ENCODE measurements around the gene GAK. TPM values are rescaled to one million over a fixed set of nuclear protein-coding genes. Genes with fewer than 3 reads are reported as not detected.

GAK gene
- total RNA-seq, 2 experiments from 2014 or later: 97.0 to 101 TPM

- intact Hi-C loops (cut with micrococcal nuclease): no loop called here
- H3K36me3 Mint-ChIP-seq: peaks cover 19% of the 10 kb centered on the region
- H3K4me1 Mint-ChIP-seq (ENCODE audit: low read depth): no peaks in the 10 kb centered on the region
- ChIA-PET POLR2A (no interaction called here), CTCF (no interaction called here)
- no peaks in the 10 kb centered on the region for H3K9me3 Mint-ChIP-seq
- H3K27me3 Mint-ChIP-seq: no peaks in the 10 kb centered on the region
- no peak overlapping the region for H3K4me3 Mint-ChIP-seq
- no peak for DNase-seq
- H3K27ac Mint-ChIP-seq: no peak overlapping the region
Observed at GRCh38 chr4:905485-906338, 26.4 kb downstream of the GAK start.

DNA sequence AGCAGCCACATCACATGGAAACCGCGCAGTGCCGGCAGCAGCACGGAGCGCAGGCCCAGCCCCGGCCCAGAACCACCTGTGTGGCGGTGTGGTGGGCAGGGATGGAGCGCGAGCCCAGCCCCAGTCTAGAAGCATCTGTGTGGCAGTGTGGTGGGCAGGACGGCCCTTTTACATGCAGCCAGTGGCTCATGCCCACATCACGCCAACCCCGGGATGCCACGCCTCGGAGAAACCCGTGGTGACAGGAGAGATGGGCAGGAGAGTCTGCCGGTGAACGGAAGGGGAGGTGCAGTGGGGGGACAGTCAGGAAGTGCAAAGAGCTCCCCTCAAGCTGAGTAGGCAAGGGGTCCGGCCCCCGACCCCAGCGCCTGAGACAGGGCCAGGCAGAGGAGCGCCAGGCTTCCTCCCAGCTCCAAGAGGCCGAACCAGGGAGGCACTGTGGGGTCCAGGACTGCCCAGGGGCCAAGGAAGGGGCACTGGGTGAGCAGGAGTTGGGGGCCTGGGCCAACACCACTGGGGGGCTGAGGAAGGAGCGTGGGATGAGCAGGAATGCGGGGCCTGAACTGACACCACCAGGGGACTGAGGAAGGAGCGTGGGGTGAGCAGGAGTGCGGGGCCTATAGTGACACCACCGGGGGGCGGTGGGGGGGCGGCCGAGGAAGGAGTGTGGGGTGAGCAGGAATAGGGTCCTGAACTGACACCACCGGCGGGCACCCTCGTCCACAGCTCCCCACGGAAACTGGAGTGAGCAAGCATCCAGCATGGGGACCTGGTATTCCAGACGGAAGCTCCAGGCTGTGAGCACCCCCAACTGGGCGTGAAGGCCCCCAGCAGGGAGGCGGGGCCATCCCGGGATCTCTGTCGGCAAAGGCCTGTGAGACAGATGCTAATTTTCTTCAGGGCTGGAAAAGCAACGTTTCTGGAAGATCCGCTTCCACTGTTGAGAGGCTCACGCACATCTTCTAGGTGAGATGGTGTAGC lies 28.8 kb downstream of the GAK start:
- POLR2A ChIA-PET: no interaction called here

GRCh38 chr4:901192-901910 lies 30.8 kb downstream of the GAK start:
- no peak overlapping the region for H3K27ac Mint-ChIP-seq
- H3K4me3 Mint-ChIP-seq: no peak overlapping the region
- DNase-seq: no peak
- no peaks in the 10 kb centered on the region for H3K27me3 Mint-ChIP-seq
- no peaks in the 10 kb centered on the region for H3K9me3 Mint-ChIP-seq
- intact Hi-C loops (cut with micrococcal nuclease): no loop called here
- peaks cover 23% of the 10 kb centered on the region for H3K36me3 Mint-ChIP-seq
- ChIA-PET CTCF (no interaction called here), POLR2A (no interaction called here)
- no peaks in the 10 kb centered on the region for H3K4me1 Mint-ChIP-seq (ENCODE audit: low read depth)

More for the DNA sequence above, 28.8 kb downstream of the GAK start:
- Mint-ChIP-seq H3K9me3 (no peaks in the 10 kb centered on the region), H3K36me3 (peaks cover 21% of the 10 kb centered on the region), H3K27me3 (no peaks in the 10 kb centered on the region), H3K4me1 (ENCODE audit: low read depth) (no peaks in the 10 kb centered on the region), H3K27ac (no peak overlapping the region), H3K4me3 (no peak overlapping the region)
- DNase-seq: no peak
- intact Hi-C loops (cut with micrococcal nuclease): no loop called here
- CTCF ChIA-PET: interaction anchor here (0.7 to 1.2 kb wide), 2 partner anchors 15 to 23 kb away, joined by 3 read pairs; no protein-coding TSS in a partner anchor

DNA sequence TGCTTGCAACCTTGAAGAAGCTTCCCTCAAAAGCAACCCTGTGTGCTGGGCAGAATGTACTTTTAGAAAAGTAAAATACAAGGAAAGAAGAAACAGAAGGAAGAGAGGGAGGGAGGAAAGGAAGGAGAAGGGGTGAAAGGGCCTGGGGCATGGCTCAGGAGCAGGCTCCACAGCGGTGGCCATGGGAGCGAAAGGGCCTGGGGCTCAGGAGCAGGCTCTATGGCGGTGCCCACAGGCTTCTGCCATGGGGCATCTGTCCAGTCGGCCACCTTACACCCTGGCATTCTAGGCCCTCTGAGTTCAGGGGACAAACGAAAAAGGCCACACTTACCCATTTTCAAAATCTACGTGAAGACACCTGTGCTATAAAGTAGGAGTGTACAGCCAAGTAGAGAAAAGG lies 31.4 kb downstream of the GAK start:
- ChIA-PET CTCF (no interaction called here), POLR2A (no interaction called here)
- H3K9me3 Mint-ChIP-seq: no peaks in the 10 kb centered on the region
- H3K36me3 Mint-ChIP-seq: peaks cover 19% of the 10 kb centered on the region
- no peaks in the 10 kb centered on the region for H3K27me3 Mint-ChIP-seq
- H3K4me1 Mint-ChIP-seq (ENCODE audit: low read depth): no peaks in the 10 kb centered on the region
- no peak overlapping the region for H3K27ac Mint-ChIP-seq
- H3K4me3 Mint-ChIP-seq: no peak overlapping the region
- intact Hi-C loops (cut with micrococcal nuclease): no loop called here
- DNase-seq: no peak

DNA sequence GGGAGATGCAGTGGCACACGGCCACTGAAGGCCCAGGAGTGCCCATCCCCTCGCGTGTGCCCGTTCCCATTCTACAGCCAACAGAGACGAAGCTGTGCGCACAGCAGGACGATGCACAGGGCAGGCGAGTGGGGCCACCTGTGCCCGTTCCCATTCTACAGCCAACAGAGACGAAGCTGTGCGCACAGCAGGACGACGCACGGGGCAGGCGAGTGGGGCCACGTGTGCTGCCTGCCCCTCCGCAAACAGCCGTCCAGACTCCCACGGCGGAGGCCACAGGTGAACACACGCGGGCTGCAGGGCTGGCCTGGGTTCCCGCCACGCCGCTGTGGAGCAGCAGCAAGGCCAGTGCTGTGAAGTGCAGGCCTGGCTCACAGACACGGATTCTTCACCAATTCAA lies 32.0 kb downstream of the GAK start:
- CTCF ChIA-PET: no interaction called here
- DNase-seq: no peak
- Mint-ChIP-seq H3K27ac (no peak overlapping the region), H3K9me3 (no peaks in the 10 kb centered on the region), H3K4me1 (ENCODE audit: low read depth) (no peaks in the 10 kb centered on the region), H3K4me3 (no peak overlapping the region), H3K27me3 (no peaks in the 10 kb centered on the region), H3K36me3 (peaks cover 17% of the 10 kb centered on the region)
- intact Hi-C loops (cut with micrococcal nuclease): no loop called here
- POLR2A ChIA-PET: no interaction called here

- no peaks in the 10 kb centered on the region for H3K27me3 Mint-ChIP-seq
- POLR2A ChIA-PET: no interaction called here
- H3K4me3 Mint-ChIP-seq: no peak overlapping the region
- DNase-seq: no peak
- no peaks in the 10 kb centered on the region for H3K4me1 Mint-ChIP-seq (ENCODE audit: low read depth)
- peaks cover 17% of the 10 kb centered on the region for H3K36me3 Mint-ChIP-seq
- no peaks in the 10 kb centered on the region for H3K9me3 Mint-ChIP-seq
- CTCF ChIA-PET: interaction anchor here (0.8 kb wide), 1 partner anchor 106 kb away, joined by 4 read pairs; no protein-coding TSS in a partner anchor
- no peak overlapping the region for H3K27ac Mint-ChIP-seq
- intact Hi-C loops (cut with micrococcal nuclease): no loop called here
Observed at GRCh38 chr4:899556-899906, 32.6 kb downstream of the GAK start.

GRCh38 chr4:898869-899555 lies 33.1 kb downstream of the GAK start:
- H3K27ac Mint-ChIP-seq: no peak overlapping the region
- CTCF ChIA-PET: interaction anchor here (0.8 kb wide), 1 partner anchor 107 kb away, joined by 4 read pairs; no protein-coding TSS in a partner anchor
- POLR2A ChIA-PET: no interaction called here
- H3K27me3 Mint-ChIP-seq: no peaks in the 10 kb centered on the region
- H3K9me3 Mint-ChIP-seq: no peaks in the 10 kb centered on the region
- peaks cover 17% of the 10 kb centered on the region for H3K36me3 Mint-ChIP-seq
- no peak for DNase-seq
- intact Hi-C loops (cut with micrococcal nuclease): no loop called here
- H3K4me1 Mint-ChIP-seq (ENCODE audit: low read depth): no peaks in the 10 kb centered on the region
- H3K4me3 Mint-ChIP-seq: no peak overlapping the region

DNA sequence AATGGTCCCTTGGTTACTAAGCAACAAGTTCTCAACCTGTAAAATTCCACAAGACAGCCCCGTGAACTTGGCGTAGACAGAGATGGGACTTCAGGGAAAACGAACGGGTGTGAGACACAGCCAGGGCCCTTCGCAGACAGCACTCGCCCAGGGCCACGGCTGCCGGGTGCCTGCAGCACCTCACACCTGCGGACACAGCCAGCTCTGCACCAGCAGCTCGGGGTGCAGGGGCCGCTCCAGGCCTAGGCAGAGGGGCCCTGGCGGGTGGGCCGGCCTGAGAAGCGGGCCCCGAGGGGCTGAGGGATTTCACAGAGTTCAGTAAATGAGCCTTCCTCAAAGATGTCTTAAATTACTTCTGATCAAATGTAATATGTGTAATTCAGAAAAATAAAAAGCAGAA lies 34.0 kb downstream of the GAK start:
- intact Hi-C loops (cut with micrococcal nuclease): no loop called here
- Mint-ChIP-seq H3K4me3 (no peak overlapping the region), H3K4me1 (ENCODE audit: low read depth) (no peaks in the 10 kb centered on the region), H3K9me3 (no peaks in the 10 kb centered on the region), H3K36me3 (peaks cover 16% of the 10 kb centered on the region), H3K27ac (no peak overlapping the region), H3K27me3 (no peaks in the 10 kb centered on the region)
- DNase-seq: no peak
- POLR2A ChIA-PET: no interaction called here
- CTCF ChIA-PET: interaction anchor here (0.9 kb wide), 1 partner anchor 17 kb away, joined by 3 read pairs; no protein-coding TSS in a partner anchor

DNA sequence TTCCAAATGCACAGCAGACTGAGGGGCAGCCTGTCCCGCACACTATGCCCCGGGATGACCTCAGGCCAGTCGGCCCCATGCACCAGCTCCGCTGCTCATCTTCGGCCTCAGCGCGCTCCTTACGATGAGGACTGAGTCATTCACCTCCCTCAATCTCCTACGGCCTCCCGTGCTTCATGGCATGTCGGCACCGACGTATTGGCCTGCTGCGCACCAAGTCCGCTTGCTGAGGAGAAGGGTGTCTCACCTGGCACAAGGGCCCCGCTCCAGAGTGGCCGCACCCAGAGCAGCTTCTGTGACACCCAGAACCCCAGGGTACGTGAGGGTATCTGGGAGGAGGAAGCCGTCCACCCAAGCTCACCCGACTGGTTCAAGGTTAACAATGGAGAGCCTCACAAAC lies 35.5 kb downstream of the GAK start:
- Mint-ChIP-seq H3K4me1 (ENCODE audit: low read depth) (no peaks in the 10 kb centered on the region), H3K4me3 (no peak overlapping the region), H3K36me3 (peaks cover 12% of the 10 kb centered on the region), H3K27ac (no peak overlapping the region), H3K27me3 (no peaks in the 10 kb centered on the region), H3K9me3 (no peaks in the 10 kb centered on the region)
- DNase-seq: no peak
- intact Hi-C loops (cut with micrococcal nuclease): no loop called here
- ChIA-PET POLR2A (no interaction called here), CTCF (no interaction called here)

- intact Hi-C loops (cut with micrococcal nuclease): no loop called here
- no peak overlapping the region for H3K4me3 Mint-ChIP-seq
- ChIA-PET POLR2A (no interaction called here), CTCF (no interaction called here)
- no peaks in the 10 kb centered on the region for H3K27me3 Mint-ChIP-seq
- no peaks in the 10 kb centered on the region for H3K4me1 Mint-ChIP-seq (ENCODE audit: low read depth)
- no peaks in the 10 kb centered on the region for H3K9me3 Mint-ChIP-seq
- peaks cover 12% of the 10 kb centered on the region for H3K36me3 Mint-ChIP-seq
- no peak for DNase-seq
- H3K27ac Mint-ChIP-seq: no peak overlapping the region
Observed at GRCh38 chr4:896216-896615, 35.9 kb downstream of the GAK start.

GRCh38 chr4:895596-895995 lies 36.5 kb downstream of the GAK start:
- intact Hi-C loops (cut with micrococcal nuclease): no loop called here
- Mint-ChIP-seq H3K27ac (no peak overlapping the region), H3K4me3 (no peak overlapping the region), H3K9me3 (no peaks in the 10 kb centered on the region), H3K4me1 (ENCODE audit: low read depth) (no peaks in the 10 kb centered on the region), H3K36me3 (peaks cover 12% of the 10 kb centered on the region), H3K27me3 (no peaks in the 10 kb centered on the region)
- POLR2A ChIA-PET: no interaction called here
- CTCF ChIA-PET: no interaction called here
- no peak for DNase-seq

All from activated CD4-positive, alpha-beta memory T cell treated with anti-CD3 and anti-CD28 coated beads for 36 hours (primary cell).